GM21381 (cell line): ENCODE results near the gene LCLAT1.
A peak's percentile ranks its signal among the peaks of the same experiment; 100 is the strongest.

ENCODE experiments used
- ATAC-seq: cut with Tn5 transposase; IDR thresholded peaks from one replicate; pipeline ENCODE4 v1.9.1; 2021; ENCODE audit warnings: mild to moderate bottlenecking, moderate library complexity; ENCODE audit not compliant: unreplicated experiment

The LCLAT1 gene

GRCh38 chr2:30422444-30423040 is 24.5 kb upstream of the LCLAT1 start:
- peak; percentile 71 for ATAC-seq

- ATAC-seq: no peak
Measured at GRCh38 chr2:30424231-30424630, 22.8 kb upstream of the LCLAT1 start.

- ATAC-seq: no peak
Measured at GRCh38 chr2:30425326-30425725, 21.7 kb upstream of the LCLAT1 start.

- no peak for ATAC-seq
Measured at GRCh38 chr2:30427606-30428347, 19.3 kb upstream of the LCLAT1 start.

- ATAC-seq: no peak
Measured at GRCh38 chr2:30428348-30428662, 18.7 kb upstream of the LCLAT1 start.

GRCh38 chr2:30428827-30429461 is 18.1 kb upstream of the LCLAT1 start:
- ATAC-seq: no peak

- no peak for ATAC-seq
Measured at GRCh38 chr2:30433541-30434299, 13.3 kb upstream of the LCLAT1 start.

- ATAC-seq: no peak
Measured at GRCh38 chr2:30434708-30435107, 12.3 kb upstream of the LCLAT1 start.

GRCh38 chr2:30436859-30437435 is 10.1 kb upstream of the LCLAT1 start:
- ATAC-seq: no peak

GRCh38 chr2:30437809-30438548 is 9.1 kb upstream of the LCLAT1 start:
- no peak for ATAC-seq

- ATAC-seq: no peak
Measured at GRCh38 chr2:30439296-30439695, 7.8 kb upstream of the LCLAT1 start.

GRCh38 chr2:30439879-30440278 is 7.2 kb upstream of the LCLAT1 start:
- no peak for ATAC-seq

- no peak for ATAC-seq
Measured at GRCh38 chr2:30441023-30441422, 6.0 kb upstream of the LCLAT1 start.

GRCh38 chr2:30443081-30443480 is 4.0 kb upstream of the LCLAT1 start:
- no peak for ATAC-seq

- no peak for ATAC-seq
Measured at GRCh38 chr2:30444273-30444672, 2.8 kb upstream of the LCLAT1 start.

- no peak for ATAC-seq
Measured at GRCh38 chr2:30445266-30445821, 1.7 kb upstream of the LCLAT1 start.

GRCh38 chr2:30446602-30447148 is 371 bp upstream of the LCLAT1 start:
- peak; percentile 8 for ATAC-seq

- no peak for ATAC-seq
Measured at GRCh38 chr2:30448308-30448707, 1.3 kb downstream of the LCLAT1 start.

- ATAC-seq: no peak
Measured at GRCh38 chr2:30448866-30449265, 1.8 kb downstream of the LCLAT1 start.

- ATAC-seq: no peak
Measured at GRCh38 chr2:30450025-30450424, 3.0 kb downstream of the LCLAT1 start.
